Loucy (cell line): ENCODE data around the gene LCE7A.

Experiments
- EZH2phosphoT487 ChIP-seq: fragments of 200-600 bp; IDR thresholded peaks from 2 replicates; pipeline ENCODE4 v1.6.1; 2018; ENCODE audit warnings: antibody characterized with exemption, mild to moderate bottlenecking, moderate library complexity, borderline replicate concordance
- TF ChIP-seq, protein P1 (sequence below): fragments of 200-600 bp; sonication (generic); conservative IDR thresholded peaks from 2 replicates; pipeline ENCODE4 v1.5.1; 2014; ENCODE audit warnings: mild to moderate bottlenecking, antibody characterized with exemption, low read length

GRCh38 chr1:152907686-152908601 lies 48.1 kb downstream of the LCE7A start, which contains the start of gene IVL:
- TF ChIP-seq, protein P1, sequence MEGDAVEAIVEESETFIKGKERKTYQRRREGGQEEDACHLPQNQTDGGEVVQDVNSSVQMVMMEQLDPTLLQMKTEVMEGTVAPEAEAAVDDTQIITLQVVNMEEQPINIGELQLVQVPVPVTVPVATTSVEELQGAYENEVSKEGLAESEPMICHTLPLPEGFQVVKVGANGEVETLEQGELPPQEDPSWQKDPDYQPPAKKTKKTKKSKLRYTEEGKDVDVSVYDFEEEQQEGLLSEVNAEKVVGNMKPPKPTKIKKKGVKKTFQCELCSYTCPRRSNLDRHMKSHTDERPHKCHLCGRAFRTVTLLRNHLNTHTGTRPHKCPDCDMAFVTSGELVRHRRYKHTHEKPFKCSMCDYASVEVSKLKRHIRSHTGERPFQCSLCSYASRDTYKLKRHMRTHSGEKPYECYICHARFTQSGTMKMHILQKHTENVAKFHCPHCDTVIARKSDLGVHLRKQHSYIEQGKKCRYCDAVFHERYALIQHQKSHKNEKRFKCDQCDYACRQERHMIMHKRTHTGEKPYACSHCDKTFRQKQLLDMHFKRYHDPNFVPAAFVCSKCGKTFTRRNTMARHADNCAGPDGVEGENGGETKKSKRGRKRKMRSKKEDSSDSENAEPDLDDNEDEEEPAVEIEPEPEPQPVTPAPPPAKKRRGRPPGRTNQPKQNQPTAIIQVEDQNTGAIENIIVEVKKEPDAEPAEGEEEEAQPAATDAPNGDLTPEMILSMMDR, result no peak
- no peak for TF ChIP-seq EZH2phosphoT487
